Stimulated activated CD8-positive, alpha-beta memory T cell treated with anti-CD3 and anti-CD28 coated beads, Interleukin-7, amount 100 ng/mL, for 48 hours (primary cell): ENCODE measurements around the gene ELP4.
"Not testable (repeated sequence)": the region's sequence is repeated elsewhere in the genome, so short reads cannot be mapped to it uniquely, and the experiment has no call there.

Source experiments
- DNase-seq, 2 donors: peaks; one replicate each; pipeline ENCODE4 v3.0.0-alpha.2; 2020; ENCODE audit warnings: low read depth in 1 of 2; ENCODE audit errors: extremely low read depth in 1 of 2

The ELP4 gene

GRCh38 chr11:31542862-31543261 is 33.3 kb downstream of the ELP4 start:
- no peak for DNase-seq

GRCh38 chr11:31555938-31556337 is 46.4 kb downstream of the ELP4 start:
- DNase-seq = no peak

GRCh38 chr11:31558001-31558400 is 48.4 kb downstream of the ELP4 start:
- DNase-seq = no peak

DNA sequence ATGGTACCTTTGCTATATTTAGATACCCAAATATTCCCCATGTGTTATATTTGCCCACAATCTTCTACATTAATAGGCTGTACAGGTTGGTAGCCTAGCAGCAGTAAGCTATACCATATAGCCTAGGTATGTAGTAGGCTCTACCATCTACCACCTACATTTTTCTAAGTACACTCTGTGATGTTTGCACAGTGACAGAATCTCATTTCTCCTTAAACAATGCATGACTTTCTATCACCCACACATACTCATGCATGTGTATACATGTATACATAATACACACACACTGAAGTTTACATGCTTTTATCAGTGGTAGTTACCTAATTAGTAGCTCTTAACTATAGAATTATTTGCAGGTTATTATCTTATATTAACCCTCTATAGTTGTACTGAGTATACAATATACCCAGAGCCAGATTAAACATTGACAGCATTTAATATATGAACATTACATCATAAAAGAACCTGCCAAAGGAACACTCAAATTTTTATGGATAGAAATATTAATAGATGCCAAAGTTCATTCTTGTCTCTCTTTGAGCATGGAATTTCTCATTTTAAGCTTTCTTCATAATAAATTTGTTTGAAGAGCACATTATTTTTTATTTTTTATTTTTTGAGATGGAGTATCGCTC is 51.4 kb downstream of the ELP4 start:
- DNase-seq = no peak

DNA sequence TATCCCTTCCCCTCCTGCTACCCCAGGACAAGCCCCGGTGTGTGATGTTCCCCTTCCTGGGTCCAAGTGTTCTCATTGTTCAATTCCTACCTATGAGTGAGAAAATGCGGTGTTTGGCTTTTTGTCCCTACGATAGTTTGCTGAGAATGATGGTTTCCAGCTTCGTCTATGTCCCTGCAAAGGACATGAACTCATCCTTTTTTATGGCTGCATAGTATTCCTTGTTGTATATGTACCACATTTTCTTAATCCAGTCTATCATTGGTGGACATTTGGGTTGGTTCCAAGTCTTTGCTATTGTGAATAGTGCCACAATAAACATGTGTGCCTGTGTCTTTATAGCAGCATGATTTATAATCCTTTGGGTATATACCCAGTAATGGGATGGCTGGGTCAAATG is 55.0 kb downstream of the ELP4 start:
- DNase-seq = not testable (repeated sequence)

GRCh38 chr11:31574133-31574532 is 64.6 kb downstream of the ELP4 start:
- DNase-seq = not testable (repeated sequence)

DNA sequence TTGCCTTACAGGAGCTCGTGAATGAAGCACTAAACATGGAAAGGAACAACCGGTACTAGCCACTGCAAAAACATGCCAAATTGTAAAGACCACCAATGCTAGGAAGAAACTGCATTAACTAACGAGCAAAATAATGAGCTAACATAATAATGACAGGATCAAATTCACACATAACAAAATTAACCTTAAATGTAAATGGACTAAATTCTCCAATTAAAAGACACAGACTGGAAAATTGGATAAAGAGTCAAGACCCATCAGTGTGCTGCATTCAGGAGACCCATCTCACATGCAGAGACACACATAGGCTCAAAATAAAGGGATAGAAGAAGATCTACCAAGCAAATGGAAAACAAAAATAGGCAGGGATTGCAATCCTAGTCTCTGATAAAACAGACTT is 66.2 kb downstream of the ELP4 start:
- not testable (repeated sequence) for DNase-seq

GRCh38 chr11:31579412-31579811 is 69.8 kb downstream of the ELP4 start:
- DNase-seq = not testable (repeated sequence)

- DNase-seq = no peak
Measured at GRCh38 chr11:31582697-31583096, 73.1 kb downstream of the ELP4 start.

GRCh38 chr11:31598454-31598853 is 88.9 kb downstream of the ELP4 start:
- no peak for DNase-seq

GRCh38 chr11:31601635-31602282 is 92.2 kb downstream of the ELP4 start:
- DNase-seq = no peak

DNA sequence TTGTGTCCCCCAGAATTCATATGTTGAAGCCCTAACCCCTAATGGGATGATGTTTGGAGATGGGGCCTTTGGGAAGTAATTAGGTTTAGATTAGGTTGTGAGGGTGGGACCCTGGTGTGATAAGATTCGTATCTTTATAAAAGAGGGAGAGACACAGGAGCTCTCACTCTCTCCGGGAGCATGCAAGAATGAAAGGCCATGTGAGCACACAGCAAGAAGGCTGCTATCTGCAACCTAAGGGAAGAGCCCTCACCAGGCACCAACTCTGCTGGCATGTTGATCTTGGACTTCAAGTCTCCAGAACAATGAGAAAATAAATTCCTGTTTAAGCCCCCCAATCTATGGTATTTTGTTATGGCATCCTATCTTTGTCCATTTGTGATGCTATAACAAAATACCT is 97.3 kb downstream of the ELP4 start:
- no peak for DNase-seq

DNA sequence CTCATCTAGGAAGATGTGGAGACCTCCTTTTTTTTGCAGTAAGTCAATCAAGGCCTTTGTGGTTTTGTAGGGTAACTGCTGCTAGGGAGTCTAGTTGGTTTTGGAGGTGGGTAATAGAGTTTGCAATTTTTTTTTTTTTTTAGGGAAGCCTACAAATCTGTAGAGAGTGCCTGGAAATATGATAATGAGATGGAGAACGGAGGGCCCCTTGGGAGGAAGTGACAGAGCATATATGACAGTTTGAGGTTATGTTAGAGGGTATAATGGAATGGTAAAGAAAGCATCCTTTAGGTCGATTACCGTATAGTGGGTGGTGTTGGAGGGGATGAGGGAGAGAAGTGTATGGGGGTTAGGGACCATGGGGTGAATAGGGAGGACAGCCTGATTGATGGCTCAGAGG is 98.3 kb downstream of the ELP4 start:
- DNase-seq = no peak

- no peak for DNase-seq
Measured at GRCh38 chr11:31608995-31609394, 99.4 kb downstream of the ELP4 start.

GRCh38 chr11:31610544-31610943 is 101.0 kb downstream of the ELP4 start:
- DNase-seq = no peak

GRCh38 chr11:31617246-31617645 is 107.7 kb downstream of the ELP4 start:
- no peak for DNase-seq

DNA sequence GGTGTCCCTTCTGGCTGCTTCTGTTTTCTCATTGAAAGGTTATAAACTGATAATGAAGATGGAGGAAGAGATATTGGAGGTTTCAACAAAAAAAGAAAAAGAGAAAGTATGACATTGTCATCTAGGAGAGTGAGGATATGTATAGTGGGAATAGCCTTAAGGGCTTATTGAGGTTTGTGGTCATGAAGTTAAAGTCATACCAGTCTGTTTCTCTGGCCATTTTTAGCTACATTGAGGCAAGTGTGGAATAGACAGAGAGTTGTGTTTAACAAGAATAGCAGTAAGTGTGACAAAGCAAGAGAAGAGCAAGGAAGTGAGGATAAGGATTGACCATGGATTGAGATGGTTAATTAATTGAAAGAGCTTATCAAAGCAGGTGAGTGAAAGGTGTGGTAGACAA is 110.4 kb downstream of the ELP4 start:
- no peak for DNase-seq

DNA sequence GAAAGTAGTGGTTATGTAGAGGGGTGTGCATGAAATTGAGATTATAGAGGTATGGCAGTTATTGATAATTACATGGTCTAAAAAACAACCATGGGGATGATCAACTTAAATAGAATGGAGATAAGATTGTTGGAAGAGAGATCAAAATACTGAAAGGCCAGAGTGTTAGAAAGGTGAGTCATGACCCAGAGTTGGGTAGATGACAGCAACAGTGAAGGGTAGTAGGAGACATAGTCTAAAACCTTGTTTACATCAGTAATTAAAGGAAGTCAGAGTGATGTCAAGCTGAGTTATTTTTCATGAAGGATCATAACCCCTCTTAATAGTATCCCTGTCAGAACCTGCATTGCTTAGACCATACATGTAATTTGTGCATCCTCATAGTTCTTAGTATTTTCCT is 110.9 kb downstream of the ELP4 start:
- DNase-seq = no peak

DNA sequence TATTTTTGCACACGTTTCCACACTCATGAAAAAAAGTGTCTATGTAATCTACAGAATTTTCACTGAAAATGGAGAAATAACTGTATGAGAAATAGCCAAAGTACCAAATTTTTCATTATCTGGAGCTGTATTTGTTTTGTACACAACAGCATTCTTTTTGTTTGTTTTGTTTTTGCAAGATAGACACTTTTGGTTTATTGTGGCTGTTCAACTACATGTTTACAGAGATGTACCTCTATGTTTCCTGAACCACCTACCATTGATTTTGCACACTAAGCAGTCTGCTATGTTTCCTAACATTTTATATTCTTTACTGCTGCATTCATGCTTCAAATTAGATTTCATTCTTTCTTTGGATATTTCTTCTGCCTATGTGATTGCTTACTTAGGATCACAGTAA is 116.3 kb downstream of the ELP4 start:
- no peak for DNase-seq

GRCh38 chr11:31628111-31628510 is 118.5 kb downstream of the ELP4 start:
- DNase-seq = no peak

DNA sequence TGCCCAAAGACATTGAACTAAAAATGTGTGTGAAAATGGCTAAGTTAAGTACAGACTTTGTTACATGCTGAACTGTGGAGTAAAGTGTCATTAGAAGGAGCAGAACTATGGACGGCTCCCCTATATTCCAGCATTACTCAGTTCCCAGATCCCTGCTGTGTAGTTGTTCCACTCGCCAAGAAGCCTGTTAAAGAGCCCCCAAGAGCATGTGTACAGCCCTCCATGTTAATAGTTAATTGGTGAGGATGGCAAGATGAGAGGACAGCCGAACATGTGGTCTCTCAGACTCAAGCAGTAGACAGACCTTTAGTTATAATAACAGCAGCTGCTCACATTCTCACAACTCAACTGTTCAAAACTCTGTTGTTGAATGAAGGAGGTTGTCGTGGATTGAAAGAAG is 127.4 kb downstream of the ELP4 start:
- DNase-seq = no peak

GRCh38 chr11:31640611-31641010 is 131.0 kb downstream of the ELP4 start:
- no peak for DNase-seq
